GM23338 (cell line): ENCODE results near the gene TRIM14. TPM values are rescaled to one million over a fixed set of nuclear protein-coding genes. Genes with fewer than 3 reads are reported as not detected.

ENCODE experiments used
- ATAC-seq: fragments of 200-7000 bp; cut with Tn5 transposase; 3 replicates; pipeline ENCODE4 v1.9.1; 2020
- DNase-seq: peaks from one replicate; pipeline ENCODE4 v3.0.0-alpha.2; 2015; ENCODE audit warnings: low spot score
- H2AFZ ChIP-seq: fragments of 200-600 bp; sonication (generic); 2 replicates; pipeline ENCODE4 v1.8.0; 2016; ENCODE audit warnings: antibody characterized with exemption, mild to moderate bottlenecking, moderate library complexity
- H3F3A ChIP-seq: fragments of 200-600 bp; sonication (generic); replicated peaks from 2 replicates; pipeline ENCODE4 v1.8.0; 2017; ENCODE audit warnings: antibody characterized with exemption, mixed run types, low read depth
- H3K27ac ChIP-seq: fragments of 200-600 bp; sonication (generic); 2 replicates; pipeline ENCODE4 v1.6.1; 2016; ENCODE audit warnings: low read depth
- H3K27me3 ChIP-seq: fragments of 200-600 bp; sonication (generic); 2 replicates; pipeline ENCODE4 v1.8.0; 2016; ENCODE audit warnings: mild to moderate bottlenecking, mixed run types, moderate library complexity; ENCODE audit not compliant: insufficient read depth
- H3K36me3 ChIP-seq: fragments of 200-600 bp; sonication (generic); 2 replicates; pipeline ENCODE4 v1.8.0; 2016; ENCODE audit warnings: mild to moderate bottlenecking; ENCODE audit not compliant: insufficient read depth
- H3K4me1 ChIP-seq: fragments of 200-600 bp; sonication (generic); 2 replicates; pipeline ENCODE4 v1.8.0; 2016; ENCODE audit warnings: mild to moderate bottlenecking, moderate library complexity; ENCODE audit not compliant: insufficient read depth
- H3K4me2 ChIP-seq: fragments of 200-600 bp; sonication (generic); 2 replicates; pipeline ENCODE4 v1.7.1; 2017; ENCODE audit warnings: mixed run types
- H3K4me3 ChIP-seq: fragments of 200-600 bp; sonication (generic); 2 replicates; pipeline ENCODE4 v1.6.1; 2016; ENCODE audit warnings: mixed run types
- H3K79me2 ChIP-seq: fragments of 200-600 bp; sonication (generic); replicated peaks from 2 replicates; pipeline ENCODE4 v1.8.0; 2017; ENCODE audit warnings: mild to moderate bottlenecking; ENCODE audit not compliant: insufficient read depth
- H3K9me2 ChIP-seq: fragments of 200-600 bp; sonication (generic); 2 replicates; pipeline ENCODE4 v1.8.0; 2017; ENCODE audit not compliant: insufficient read depth
- H4K20me1 ChIP-seq: fragments of 200-600 bp; sonication (generic); replicated peaks from 2 replicates; pipeline ENCODE4 v1.8.0; 2017; ENCODE audit warnings: mild to moderate bottlenecking; ENCODE audit not compliant: insufficient read depth
- H3K27ac Mint-ChIP-seq: 2 replicates; pipeline ENCODE4 v1.8.0; 2020; ENCODE audit warnings: inconsistent platforms, mild to moderate bottlenecking, moderate library complexity, mixed read lengths
- H3K27me3 Mint-ChIP-seq: 3 replicates; pipeline ENCODE4 v1.8.0; 2022; ENCODE audit warnings: low read depth, mild to moderate bottlenecking, moderate library complexity, mixed read lengths, inconsistent platforms; ENCODE audit not compliant: insufficient read depth, poor library complexity
- H3K36me3 Mint-ChIP-seq: 3 replicates; pipeline ENCODE4 v1.8.0; 2021; ENCODE audit warnings: low read depth, mild to moderate bottlenecking, inconsistent platforms, moderate library complexity, mixed read lengths
- H3K4me1 Mint-ChIP-seq: 3 replicates; pipeline ENCODE4 v1.8.0; 2020; ENCODE audit warnings: mild to moderate bottlenecking, inconsistent platforms, mixed read lengths
- H3K4me3 Mint-ChIP-seq: 3 replicates; pipeline ENCODE4 v1.8.0; 2021; ENCODE audit warnings: moderate library complexity, mild to moderate bottlenecking, inconsistent platforms, mixed read lengths
- H3K9me3 Mint-ChIP-seq: 3 replicates; pipeline ENCODE4 v1.8.0; 2020; ENCODE audit warnings: moderate library complexity, mild to moderate bottlenecking, inconsistent platforms, mixed read lengths
- CREB1 ChIP-seq: fragments of 250-450 bp; sonication (Bioruptor Pico); IDR thresholded peaks from 2 replicates; pipeline ENCODE4 v1.5.0; 2020; ENCODE audit warnings: low read depth, mild to moderate bottlenecking, moderate library complexity
- ETS1 ChIP-seq: IDR thresholded peaks from 2 replicates; pipeline ENCODE4 v1.6.1; 2016; ENCODE audit warnings: antibody characterized with exemption
- EZH2phosphoT487 ChIP-seq: fragments of 200-600 bp; sonication (generic); IDR thresholded peaks from one replicate; pipeline ENCODE4 v1.8.1; 2018; ENCODE audit warnings: antibody characterized with exemption; ENCODE audit not compliant: unreplicated experiment
- JUNB ChIP-seq: IDR thresholded peaks from one replicate; pipeline ENCODE4 v1.6.1; 2016; ENCODE audit warnings: antibody characterized with exemption; ENCODE audit not compliant: unreplicated experiment
- NANOG ChIP-seq: IDR thresholded peaks from 2 replicates; pipeline ENCODE4 v1.6.1; 2016; ENCODE audit warnings: antibody characterized with exemption, borderline replicate concordance
- POLR2AphosphoS5 ChIP-seq: IDR thresholded peaks from 2 replicates; pipeline ENCODE4 v1.6.1; 2016; ENCODE audit warnings: antibody characterized with exemption, low read depth
- REST ChIP-seq: IDR thresholded peaks from one replicate; pipeline ENCODE4 v1.6.1; 2018; ENCODE audit warnings: antibody characterized with exemption; ENCODE audit not compliant: unreplicated experiment
- STAT1 ChIP-seq: IDR thresholded peaks from one replicate; pipeline ENCODE4 v1.6.1; 2016; ENCODE audit warnings: antibody characterized with exemption; ENCODE audit not compliant: unreplicated experiment
- ZNF114 ChIP-seq: fragments of 250-450 bp; sonication (Bioruptor Pico); IDR thresholded peaks from 2 replicates; pipeline ENCODE4 v1.5.0; 2020; ENCODE audit warnings: mild to moderate bottlenecking, moderate library complexity
- ZNF331 ChIP-seq: fragments of 250-450 bp; sonication (Bioruptor Pico); IDR thresholded peaks from 2 replicates; pipeline ENCODE4 v1.5.0; 2020; ENCODE audit warnings: low read depth, mild to moderate bottlenecking, moderate library complexity
- ZNF462 ChIP-seq: fragments of 250-450 bp; sonication (Bioruptor Pico); IDR thresholded peaks from 2 replicates; pipeline ENCODE4 v1.5.0; 2020; ENCODE audit warnings: mild to moderate bottlenecking, moderate library complexity
- polyA plus RNA-seq: library from polyadenylated mRNA; unstranded; fragments of >200 nt; fragmentation: Nextera tagmentation; extraction: Ambion mirVana; gene quantifications from 2 replicates; pipeline ENCODE4 v1.2.1, GENCODE V29; 2016
- total RNA-seq: library from RNA; depleted of rRNA; stranded (reverse); fragments of >200 nt; shearing (Covaris generic); gene quantifications from 2 replicates; pipeline ENCODE4 v1.2.3, GENCODE V29; 2014
- TF ChIP-seq, protein P1 (sequence below), 2 experiments: fragments of 200-600 bp in 1 of 2; sonication (generic) in 1 of 2; conservative IDR thresholded peaks; 2 replicates each; pipeline versions ENCODE4 v1.5.1 to v1.6.1; 2016 to 2017; ENCODE audit warnings: antibody characterized with exemption in 2 of 2, low read depth in 2 of 2, mild to moderate bottlenecking in 2 of 2, moderate library complexity in 1 of 2

TRIM14 gene
- total and polyA plus RNA-seq, 2 experiments from 2014 or later: 17.2 to 25.3 TPM

GRCh38 chr9:98161851-98162250 lies 42.8 kb upstream of the TRIM14 start:
- Histone ChIP-seq H3K4me2 (no peak overlapping the region), H3K4me3 (no peak overlapping the region), H3K36me3 (no peaks in the 10 kb centered on the region), H3K27ac (no peak overlapping the region), H3F3A (no peaks in the 10 kb centered on the region), H3K9me2 (no peaks in the 10 kb centered on the region), H3K27me3 (no peaks in the 10 kb centered on the region), H3K4me1 (no peaks in the 10 kb centered on the region), H3K79me2 (peaks cover 10% of the 10 kb centered on the region), H2AFZ (no peak overlapping the region), H4K20me1 (0 out of 2 replicates have a peak, but pooled peaks cover 10% of the 10 kb centered on the region)
- DNase-seq (no peak), ATAC-seq (no peak)
- no peaks in the 10 kb centered on the region; the same call in 2 of the 3 replicates for H3K36me3 Mint-ChIP-seq
- no peak overlapping the region for H3K4me3 Mint-ChIP-seq
- no peaks in the 10 kb centered on the region for H3K9me3 Mint-ChIP-seq
- no peak overlapping the region for H3K27ac Mint-ChIP-seq
- peaks cover 13% of the 10 kb centered on the region for H3K4me1 Mint-ChIP-seq
- no peak for TF ChIP-seq ETS1
- TF ChIP-seq ZNF331 (CRISPR knock-in tag): no peak
- TF ChIP-seq ZNF114 (CRISPR knock-in tag): no peak
- no peak for TF ChIP-seq STAT1
- no peak for TF ChIP-seq EZH2phosphoT487
- TF ChIP-seq, protein P1, sequence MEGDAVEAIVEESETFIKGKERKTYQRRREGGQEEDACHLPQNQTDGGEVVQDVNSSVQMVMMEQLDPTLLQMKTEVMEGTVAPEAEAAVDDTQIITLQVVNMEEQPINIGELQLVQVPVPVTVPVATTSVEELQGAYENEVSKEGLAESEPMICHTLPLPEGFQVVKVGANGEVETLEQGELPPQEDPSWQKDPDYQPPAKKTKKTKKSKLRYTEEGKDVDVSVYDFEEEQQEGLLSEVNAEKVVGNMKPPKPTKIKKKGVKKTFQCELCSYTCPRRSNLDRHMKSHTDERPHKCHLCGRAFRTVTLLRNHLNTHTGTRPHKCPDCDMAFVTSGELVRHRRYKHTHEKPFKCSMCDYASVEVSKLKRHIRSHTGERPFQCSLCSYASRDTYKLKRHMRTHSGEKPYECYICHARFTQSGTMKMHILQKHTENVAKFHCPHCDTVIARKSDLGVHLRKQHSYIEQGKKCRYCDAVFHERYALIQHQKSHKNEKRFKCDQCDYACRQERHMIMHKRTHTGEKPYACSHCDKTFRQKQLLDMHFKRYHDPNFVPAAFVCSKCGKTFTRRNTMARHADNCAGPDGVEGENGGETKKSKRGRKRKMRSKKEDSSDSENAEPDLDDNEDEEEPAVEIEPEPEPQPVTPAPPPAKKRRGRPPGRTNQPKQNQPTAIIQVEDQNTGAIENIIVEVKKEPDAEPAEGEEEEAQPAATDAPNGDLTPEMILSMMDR (conservative IDR thresholded peaks at IDR 0.05; ENCODE audit: low read depth in 2 of 2): no peak
- no peak for TF ChIP-seq POLR2AphosphoS5
- no peak for TF ChIP-seq JUNB
- no peak for TF ChIP-seq CREB1 (CRISPR knock-in tag)
- no peak for TF ChIP-seq NANOG
- no peak for TF ChIP-seq REST
- TF ChIP-seq ZNF462 (CRISPR knock-in tag): no peak
- H3K27me3 Mint-ChIP-seq: peaks cover 7% of the 10 kb centered on the region
